GM12873 (cell line): Measurements from ENCODE around the gene TMPRSS7.

Experiments used
- TF ChIP-seq, protein P1 (sequence below): IDR thresholded peaks from 2 replicates; pipeline ENCODE4 v1.5.1; 2012; ENCODE audit warnings: low read depth, mild to moderate bottlenecking, moderate library complexity, low read length, control low read depth; ENCODE audit not compliant: insufficient read depth; ENCODE audit errors: missing control alignments

The TMPRSS7 gene

DNA sequence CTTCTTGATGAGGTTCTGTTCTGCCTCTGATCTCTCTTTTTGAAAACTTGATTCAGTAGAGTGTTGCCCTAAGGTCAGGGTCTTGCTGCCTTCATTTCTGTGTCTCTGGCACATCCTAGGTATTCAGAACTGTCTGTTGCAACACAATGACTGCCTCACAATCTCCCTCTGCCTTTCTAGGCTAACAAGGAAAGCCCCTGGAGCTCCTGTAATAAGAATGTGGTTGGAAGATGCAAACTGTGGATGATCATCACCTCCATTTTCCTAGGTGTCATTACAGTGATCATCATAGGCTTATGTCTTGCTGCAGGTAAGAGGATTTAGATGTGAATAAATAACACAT lies 58.6 kb downstream of the TMPRSS7 start:
- TF ChIP-seq, protein P1, sequence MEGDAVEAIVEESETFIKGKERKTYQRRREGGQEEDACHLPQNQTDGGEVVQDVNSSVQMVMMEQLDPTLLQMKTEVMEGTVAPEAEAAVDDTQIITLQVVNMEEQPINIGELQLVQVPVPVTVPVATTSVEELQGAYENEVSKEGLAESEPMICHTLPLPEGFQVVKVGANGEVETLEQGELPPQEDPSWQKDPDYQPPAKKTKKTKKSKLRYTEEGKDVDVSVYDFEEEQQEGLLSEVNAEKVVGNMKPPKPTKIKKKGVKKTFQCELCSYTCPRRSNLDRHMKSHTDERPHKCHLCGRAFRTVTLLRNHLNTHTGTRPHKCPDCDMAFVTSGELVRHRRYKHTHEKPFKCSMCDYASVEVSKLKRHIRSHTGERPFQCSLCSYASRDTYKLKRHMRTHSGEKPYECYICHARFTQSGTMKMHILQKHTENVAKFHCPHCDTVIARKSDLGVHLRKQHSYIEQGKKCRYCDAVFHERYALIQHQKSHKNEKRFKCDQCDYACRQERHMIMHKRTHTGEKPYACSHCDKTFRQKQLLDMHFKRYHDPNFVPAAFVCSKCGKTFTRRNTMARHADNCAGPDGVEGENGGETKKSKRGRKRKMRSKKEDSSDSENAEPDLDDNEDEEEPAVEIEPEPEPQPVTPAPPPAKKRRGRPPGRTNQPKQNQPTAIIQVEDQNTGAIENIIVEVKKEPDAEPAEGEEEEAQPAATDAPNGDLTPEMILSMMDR: no peak

DNA sequence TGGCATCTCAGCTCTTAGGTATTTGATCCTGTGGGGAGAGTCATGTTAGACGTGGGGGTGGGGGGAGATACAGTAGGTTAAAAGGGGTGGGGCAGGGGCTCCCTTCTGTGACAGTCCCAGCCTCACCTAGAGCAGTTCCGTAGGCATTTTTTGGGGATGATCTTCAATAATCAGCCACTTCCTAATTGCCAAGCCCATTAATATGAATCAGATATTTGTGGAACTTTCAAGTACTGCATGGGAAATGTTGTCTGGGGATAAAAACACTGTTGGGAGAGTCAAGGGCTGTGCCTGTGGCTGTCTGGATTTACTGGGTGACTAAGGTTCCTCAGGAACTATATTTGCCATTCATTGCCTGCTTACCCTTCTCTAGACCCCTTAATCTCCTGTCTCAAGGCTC lies 61.2 kb downstream of the TMPRSS7 start:
- TF ChIP-seq, protein P1: no peak

DNA sequence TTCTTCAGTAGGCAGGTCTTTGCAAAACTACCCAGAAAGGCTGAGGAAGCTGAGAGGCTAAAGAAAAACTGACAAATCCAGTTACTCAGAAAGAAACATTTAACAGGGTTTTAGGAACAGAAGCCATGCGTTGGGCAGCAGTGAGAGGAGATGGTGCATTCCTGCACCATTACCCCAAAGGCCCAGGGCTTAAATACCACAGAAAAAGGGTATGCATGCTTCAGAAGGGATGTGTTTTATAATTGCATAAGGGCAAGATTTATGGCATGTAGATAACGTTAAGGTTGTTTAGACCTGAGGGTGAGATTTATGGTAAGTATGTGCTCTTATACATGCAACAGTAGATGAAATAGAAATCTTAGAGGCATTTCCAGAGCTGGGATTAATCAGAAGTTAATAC lies 61.6 kb downstream of the TMPRSS7 start:
- TF ChIP-seq, protein P1: no peak

DNA sequence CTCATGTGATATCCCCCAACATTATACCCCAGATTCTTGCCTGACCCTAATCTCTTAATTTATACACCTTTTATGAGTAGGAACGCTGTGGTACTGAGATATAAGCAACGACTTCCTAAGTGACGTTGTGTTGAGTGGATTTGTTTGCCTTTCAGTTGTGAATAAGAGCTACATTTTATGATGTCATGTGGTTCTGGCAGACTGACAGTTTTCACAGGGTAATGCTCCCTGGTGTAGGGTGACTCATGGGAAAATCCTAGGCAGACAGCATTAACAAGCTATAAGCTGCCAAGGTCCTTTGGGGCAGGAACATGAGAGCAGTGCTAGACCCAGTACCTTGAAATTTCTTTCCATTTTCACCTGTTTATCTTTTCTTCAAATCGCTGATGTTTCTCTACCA lies 62.8 kb downstream of the TMPRSS7 start:
- TF ChIP-seq, protein P1: no peak

DNA sequence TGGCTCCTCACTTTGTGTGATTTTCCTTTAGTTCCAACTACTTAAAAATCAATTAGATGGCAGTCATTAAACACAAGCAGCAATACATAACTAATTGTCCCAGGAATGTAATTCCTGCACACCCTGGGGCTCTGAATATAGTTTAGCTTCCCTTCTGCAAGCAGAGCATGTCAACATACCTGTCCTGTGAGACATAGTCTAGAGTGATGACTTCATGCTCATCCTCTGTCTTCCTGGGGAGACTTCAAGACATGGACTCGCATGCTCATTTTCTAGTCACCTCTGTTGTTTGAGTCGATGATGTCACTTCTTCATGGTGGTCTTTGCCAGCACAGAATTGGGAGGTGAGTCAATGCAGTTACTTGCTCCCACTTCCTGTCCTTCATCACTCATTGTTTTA lies 67.4 kb downstream of the TMPRSS7 start:
- TF ChIP-seq, protein P1: no peak

DNA sequence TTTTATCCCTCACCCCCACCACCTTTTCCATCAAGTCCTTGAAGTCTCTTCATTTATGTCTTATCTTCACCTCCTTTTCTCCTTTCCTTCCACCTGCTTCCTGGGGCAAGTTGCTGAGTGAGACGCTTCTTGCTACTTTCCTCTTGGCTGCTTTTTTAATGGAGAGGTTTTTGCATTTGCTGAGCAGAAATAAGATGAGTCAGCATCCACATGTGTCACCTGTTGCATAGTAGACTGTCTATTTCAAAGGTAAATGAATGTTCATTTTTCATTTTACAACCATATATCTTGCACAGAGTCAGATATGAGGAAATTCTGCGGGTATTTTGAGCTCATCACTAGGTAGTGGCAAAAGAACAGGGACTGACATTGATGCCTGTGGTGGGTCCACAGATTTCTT lies 70.2 kb downstream of the TMPRSS7 start:
- TF ChIP-seq, protein P1: no peak

DNA sequence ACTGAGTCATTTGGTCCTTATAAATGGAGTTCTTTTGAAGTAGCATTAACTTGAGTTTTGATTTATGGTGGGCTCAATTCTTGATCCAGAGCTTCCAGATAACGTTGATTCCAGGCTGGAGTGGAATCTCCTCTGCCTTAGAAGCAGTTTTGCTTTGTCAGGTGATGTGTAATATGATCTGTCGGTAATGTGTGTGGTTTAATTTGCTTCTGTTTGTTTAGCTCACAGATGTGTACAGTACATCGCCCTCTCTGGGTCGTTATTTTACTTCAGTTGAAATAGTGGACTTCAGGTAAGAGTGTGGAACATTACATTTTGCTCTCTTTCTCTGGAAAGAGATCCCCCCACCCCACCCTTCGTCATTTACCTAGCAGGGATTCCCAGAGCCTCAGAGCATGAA lies 74.8 kb downstream of the TMPRSS7 start:
- TF ChIP-seq, protein P1: no peak
